ENCODE data around the gene NDUFA7. TPM values are rescaled to one million over a fixed set of nuclear protein-coding genes. Genes with fewer than 3 reads are reported as not detected.
A peak's percentile ranks its signal among the peaks of the same experiment; 100 is the strongest.

NDUFA7 gene
- total RNA-seq, 1 donor from 2014 or later, result 39.9 TPM

DNA sequence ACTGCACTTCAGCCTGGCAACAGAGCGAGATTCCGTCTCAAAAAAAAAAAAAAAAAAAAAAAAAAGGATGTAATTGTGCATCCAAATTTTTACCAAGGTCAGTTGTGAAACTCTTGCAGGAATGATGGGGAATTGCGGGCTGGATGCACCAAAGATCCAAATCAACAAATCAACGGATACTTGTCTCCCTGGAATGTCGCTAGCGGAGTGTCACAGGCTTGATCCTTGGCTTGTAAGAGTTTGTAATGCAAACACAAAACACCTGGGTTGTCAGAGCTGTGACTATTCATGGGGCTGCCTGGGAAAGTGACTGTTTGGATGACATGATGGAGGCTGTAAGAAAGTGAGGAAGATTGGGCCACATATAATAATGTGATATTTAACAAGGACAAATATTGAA is 17.7 kb upstream of the NDUFA7 start:
- no peak for DNase-seq (ENCODE audit: low spot score)
- Mint-ChIP-seq H3K9me3 (ENCODE audit: unreplicated experiment) (no peaks in the 10 kb centered on the region), H3K27ac (ENCODE audit: unreplicated experiment) (no peak overlapping the region), H3K36me3 (ENCODE audit: low read depth, unreplicated experiment) (peaks cover 19% of the 10 kb centered on the region), H3K4me3 (ENCODE audit: unreplicated experiment) (peak overlapping the region; percentile 88), H3K27me3 (ENCODE audit: unreplicated experiment) (peaks cover 18% of the 10 kb centered on the region), H3K4me1 (ENCODE audit: unreplicated experiment) (peaks cover 42% of the 10 kb centered on the region)
- TF ChIP-seq, protein P1, sequence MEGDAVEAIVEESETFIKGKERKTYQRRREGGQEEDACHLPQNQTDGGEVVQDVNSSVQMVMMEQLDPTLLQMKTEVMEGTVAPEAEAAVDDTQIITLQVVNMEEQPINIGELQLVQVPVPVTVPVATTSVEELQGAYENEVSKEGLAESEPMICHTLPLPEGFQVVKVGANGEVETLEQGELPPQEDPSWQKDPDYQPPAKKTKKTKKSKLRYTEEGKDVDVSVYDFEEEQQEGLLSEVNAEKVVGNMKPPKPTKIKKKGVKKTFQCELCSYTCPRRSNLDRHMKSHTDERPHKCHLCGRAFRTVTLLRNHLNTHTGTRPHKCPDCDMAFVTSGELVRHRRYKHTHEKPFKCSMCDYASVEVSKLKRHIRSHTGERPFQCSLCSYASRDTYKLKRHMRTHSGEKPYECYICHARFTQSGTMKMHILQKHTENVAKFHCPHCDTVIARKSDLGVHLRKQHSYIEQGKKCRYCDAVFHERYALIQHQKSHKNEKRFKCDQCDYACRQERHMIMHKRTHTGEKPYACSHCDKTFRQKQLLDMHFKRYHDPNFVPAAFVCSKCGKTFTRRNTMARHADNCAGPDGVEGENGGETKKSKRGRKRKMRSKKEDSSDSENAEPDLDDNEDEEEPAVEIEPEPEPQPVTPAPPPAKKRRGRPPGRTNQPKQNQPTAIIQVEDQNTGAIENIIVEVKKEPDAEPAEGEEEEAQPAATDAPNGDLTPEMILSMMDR (IDR thresholded peaks at IDR 0.05; ENCODE audit: unreplicated experiment), result no peak

DNA sequence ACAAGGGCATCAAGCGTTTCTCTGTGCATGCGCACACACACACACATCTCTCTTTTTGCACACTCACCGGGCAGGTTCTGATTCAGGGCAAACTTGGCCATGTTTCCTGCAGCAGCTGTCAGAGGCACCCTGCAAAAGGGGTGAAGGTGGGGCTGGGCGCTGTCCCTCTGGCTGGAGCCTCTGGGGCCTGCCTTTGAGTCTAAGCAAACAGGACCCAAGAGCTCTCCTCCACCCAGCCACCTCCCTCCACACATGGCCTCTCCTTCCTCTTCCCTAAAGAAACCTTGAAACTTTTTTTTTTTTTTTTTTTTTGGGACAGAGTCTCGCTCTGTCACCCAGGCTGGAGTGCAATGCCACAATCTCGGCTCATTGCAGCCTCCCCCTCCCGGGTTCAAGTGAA is 16.6 kb upstream of the NDUFA7 start:
- Mint-ChIP-seq H3K4me3 (ENCODE audit: unreplicated experiment) (peak overlapping the region; percentile 67), H3K27ac (ENCODE audit: unreplicated experiment) (peak overlapping the region; percentile 70), H3K4me1 (ENCODE audit: unreplicated experiment) (peaks cover 42% of the 10 kb centered on the region), H3K27me3 (ENCODE audit: unreplicated experiment) (peaks cover 12% of the 10 kb centered on the region), H3K9me3 (ENCODE audit: unreplicated experiment) (no peaks in the 10 kb centered on the region), H3K36me3 (ENCODE audit: low read depth, unreplicated experiment) (peaks cover 19% of the 10 kb centered on the region)
- DNase-seq (ENCODE audit: low spot score), result no peak
- TF ChIP-seq, protein P1 (IDR thresholded peaks at IDR 0.05; ENCODE audit: unreplicated experiment), result no peak

DNA sequence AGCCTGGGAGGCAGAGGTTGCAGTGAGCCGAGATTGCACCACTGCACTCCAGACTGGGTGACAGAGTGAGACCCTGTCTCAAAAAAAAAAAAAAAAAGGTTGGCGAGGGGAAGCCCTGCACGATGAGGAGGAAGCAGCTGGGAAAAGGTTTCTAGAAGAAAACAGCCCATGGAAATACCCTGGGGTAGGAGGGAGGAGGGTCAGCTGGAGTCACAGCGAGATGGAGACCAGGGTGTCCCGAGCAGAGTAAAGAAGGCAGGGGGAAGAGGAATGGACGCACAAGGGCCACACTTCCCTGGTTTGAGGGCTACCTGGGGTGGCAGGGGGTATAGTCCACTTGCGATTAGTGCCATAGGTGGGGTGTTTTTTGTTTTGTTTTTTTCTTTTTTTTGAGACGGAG is 15.5 kb upstream of the NDUFA7 start:
- peaks cover 38% of the 10 kb centered on the region for H3K4me1 Mint-ChIP-seq (ENCODE audit: unreplicated experiment)

DNA sequence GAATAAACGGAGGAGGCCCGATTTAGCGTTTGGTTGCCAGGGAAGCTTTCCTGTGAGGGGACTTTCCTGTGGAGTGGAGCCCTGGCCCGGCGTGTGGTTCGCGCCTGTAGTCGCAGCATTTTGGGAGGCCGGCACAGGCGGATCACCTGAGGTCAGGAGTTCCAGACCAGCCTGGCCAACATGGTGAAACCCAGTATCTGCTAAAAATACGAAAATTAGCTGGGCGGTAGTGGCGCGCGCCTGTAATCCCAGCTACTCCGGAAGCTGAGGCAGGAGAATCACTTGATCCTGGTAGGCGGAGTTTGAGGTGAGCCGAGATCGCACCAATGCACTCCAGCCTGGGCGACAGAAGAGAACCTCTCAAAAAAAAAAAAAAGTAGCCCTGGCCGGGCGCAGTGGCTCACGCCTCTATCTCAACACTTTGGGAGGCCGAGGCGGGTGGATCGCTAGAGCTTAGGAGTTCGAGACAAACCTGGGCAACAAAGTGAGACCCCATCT is 14.9 kb upstream of the NDUFA7 start:
- peak overlapping the region; percentile 66 for H3K4me3 Mint-ChIP-seq (ENCODE audit: unreplicated experiment)
- no peak overlapping the region for H3K27ac Mint-ChIP-seq (ENCODE audit: unreplicated experiment)
- peaks cover 15% of the 10 kb centered on the region for H3K27me3 Mint-ChIP-seq (ENCODE audit: unreplicated experiment)
- DNase-seq (ENCODE audit: low spot score), result no peak
- H3K36me3 Mint-ChIP-seq (ENCODE audit: low read depth, unreplicated experiment), result peaks cover 19% of the 10 kb centered on the region
- peaks cover 35% of the 10 kb centered on the region for H3K4me1 Mint-ChIP-seq (ENCODE audit: unreplicated experiment)
- TF ChIP-seq, protein P1 (IDR thresholded peaks at IDR 0.05; ENCODE audit: unreplicated experiment), result no peak
- H3K9me3 Mint-ChIP-seq (ENCODE audit: unreplicated experiment), result no peaks in the 10 kb centered on the region

More for the DNA sequence above, 15.5 kb upstream of the NDUFA7 start:
- Mint-ChIP-seq H3K4me3 (ENCODE audit: unreplicated experiment) (no peak overlapping the region), H3K27me3 (ENCODE audit: unreplicated experiment) (peaks cover 15% of the 10 kb centered on the region), H3K9me3 (ENCODE audit: unreplicated experiment) (no peaks in the 10 kb centered on the region), H3K27ac (ENCODE audit: unreplicated experiment) (no peak overlapping the region), H3K36me3 (ENCODE audit: low read depth, unreplicated experiment) (peaks cover 19% of the 10 kb centered on the region)
- TF ChIP-seq, protein P1 (IDR thresholded peaks at IDR 0.05; ENCODE audit: unreplicated experiment), result no peak
- DNase-seq (ENCODE audit: low spot score), result no peak

DNA sequence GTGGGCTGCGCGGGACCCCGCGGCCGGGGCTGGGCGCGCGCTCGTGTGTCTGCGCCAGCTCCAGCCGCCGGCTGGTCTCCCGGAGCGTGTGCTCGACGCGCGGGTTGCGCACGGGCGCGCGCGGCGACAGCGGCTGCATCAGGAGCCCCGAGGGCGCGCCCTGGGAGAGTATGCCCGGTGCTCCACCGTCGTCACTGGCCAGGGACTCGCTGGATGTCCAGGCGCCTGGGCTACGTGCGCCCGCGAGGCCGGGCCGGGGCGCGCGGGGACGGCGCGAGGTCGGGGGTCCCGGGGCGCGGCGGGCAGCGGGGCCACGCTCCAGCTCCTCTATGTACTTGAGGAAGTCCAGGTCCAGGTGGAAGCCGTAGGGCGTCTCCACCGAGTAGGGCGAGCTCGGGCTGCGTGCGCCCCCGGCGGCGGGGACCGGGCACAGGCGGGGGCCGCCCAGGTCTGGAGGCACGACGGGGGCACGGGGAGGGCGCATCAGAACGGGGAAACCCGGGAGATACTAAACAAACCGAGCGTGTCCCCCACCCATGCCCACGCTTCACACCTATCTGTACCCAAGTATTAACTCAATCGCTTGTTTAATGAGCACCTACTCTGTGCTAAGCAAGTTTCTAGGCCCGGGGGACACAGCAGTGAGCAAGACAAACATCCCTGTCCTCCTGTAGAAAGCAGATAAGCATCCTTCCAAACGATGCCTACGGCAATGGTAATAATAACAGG is 14.3 kb upstream of the NDUFA7 start:
- DNase-seq (ENCODE audit: low spot score), result no peak
- peaks cover 29% of the 10 kb centered on the region for H3K4me1 Mint-ChIP-seq (ENCODE audit: unreplicated experiment)
- peaks cover 18% of the 10 kb centered on the region for H3K27me3 Mint-ChIP-seq (ENCODE audit: unreplicated experiment)
- H3K9me3 Mint-ChIP-seq (ENCODE audit: unreplicated experiment), result no peaks in the 10 kb centered on the region
- peaks cover 19% of the 10 kb centered on the region for H3K36me3 Mint-ChIP-seq (ENCODE audit: low read depth, unreplicated experiment)
- TF ChIP-seq, protein P1 (IDR thresholded peaks at IDR 0.05; ENCODE audit: unreplicated experiment), result no peak
- H3K4me3 Mint-ChIP-seq (ENCODE audit: unreplicated experiment), result peak overlapping the region; percentile 66
- no peak overlapping the region for H3K27ac Mint-ChIP-seq (ENCODE audit: unreplicated experiment)

All from endothelial cell (in vitro differentiated cells).